Neural cell (in vitro differentiated cells): ENCODE data around the gene FXYD2. TPM values are rescaled to one million over a fixed set of nuclear protein-coding genes. Genes with fewer than 3 reads are reported as not detected.

Experiments
- H2AFZ ChIP-seq: fragments of 200-600, 300-800 bp; sonication (generic), shearing (Covaris generic); 2 replicates; pipeline ENCODE4 v1.6.0; 2014; ENCODE audit warnings: low read depth, mild to moderate bottlenecking, antibody characterized with exemption, low read length, moderate library complexity
- H3F3A ChIP-seq: fragments of 200-600 bp; shearing (Covaris generic); 2 replicates; pipeline ENCODE4 v1.6.1; 2016; ENCODE audit warnings: mild to moderate bottlenecking, moderate library complexity, mixed read lengths, antibody characterized with exemption, low read length; ENCODE audit not compliant: insufficient read depth, poor library complexity, severe bottlenecking
- H3K27ac ChIP-seq: fragments of 200-600, 300-800 bp; sonication (generic), shearing (Covaris generic); 2 replicates; pipeline ENCODE4 v1.5.1; 2014; ENCODE audit warnings: mild to moderate bottlenecking, low read length, moderate library complexity
- H3K27me3 ChIP-seq: fragments of 300-800, 200-600 bp; sonication (generic), shearing (Covaris generic); 2 replicates; pipeline ENCODE4 v1.6.0; 2014; ENCODE audit warnings: mild to moderate bottlenecking, low read depth, low read length, moderate library complexity; ENCODE audit not compliant: insufficient read depth
- H3K36me3 ChIP-seq: fragments of 300-800, 200-600 bp; sonication (generic), shearing (Covaris generic); 2 replicates; pipeline ENCODE4 v1.5.1; 2014; ENCODE audit warnings: mild to moderate bottlenecking, antibody characterized with exemption, low read length, moderate library complexity; ENCODE audit not compliant: insufficient read depth
- H3K4me2 ChIP-seq: fragments of 300-800, 200-600 bp; sonication (generic), shearing (Covaris generic); 2 replicates; pipeline ENCODE4 v1.6.0; 2014; ENCODE audit warnings: mild to moderate bottlenecking, low read length
- H3K4me3 ChIP-seq: fragments of 300-800, 200-600 bp; sonication (generic), shearing (Covaris generic); 2 replicates; pipeline ENCODE4 v1.5.1; 2014; ENCODE audit warnings: mild to moderate bottlenecking, low read length, moderate library complexity
- H3K79me2 ChIP-seq: fragments of 200-600 bp; shearing (Covaris generic); replicated peaks from 2 replicates; pipeline ENCODE4 v1.6.0; 2014; ENCODE audit warnings: mild to moderate bottlenecking, low read length, moderate library complexity; ENCODE audit not compliant: insufficient read depth
- H3K9ac ChIP-seq: fragments of 300-800, 200-600 bp; sonication (generic), shearing (Covaris generic); 2 replicates; pipeline ENCODE4 v1.6.1; 2016; ENCODE audit warnings: mild to moderate bottlenecking, low read length, mixed read lengths
- H3K9me2 ChIP-seq: fragments of 200-600 bp; shearing (Covaris generic); 2 replicates; pipeline ENCODE4 v1.6.1; 2016; ENCODE audit warnings: mild to moderate bottlenecking, low read length, mixed read lengths; ENCODE audit not compliant: insufficient read depth
- H3K9me3 ChIP-seq: fragments of 200-600, 300-800 bp; sonication (generic), shearing (Covaris generic); 2 replicates; pipeline ENCODE4 v1.6.1; 2016; ENCODE audit warnings: mild to moderate bottlenecking, mixed run types, low read length, moderate library complexity, mixed read lengths
- H4K20me1 ChIP-seq: fragments of 200-600 bp; shearing (Covaris generic); 2 replicates; pipeline ENCODE4 v1.6.1; 2016; ENCODE audit warnings: mild to moderate bottlenecking, mixed run types; ENCODE audit not compliant: insufficient read depth
- EP300 ChIP-seq: fragments of 450-650 bp; conservative IDR thresholded peaks from 2 replicates; pipeline ENCODE4 v1.6.1; 2014; ENCODE audit warnings: antibody characterized with exemption, mild to moderate bottlenecking, moderate library complexity; ENCODE audit not compliant: poor library complexity, severe bottlenecking
- EZH2 ChIP-seq: fragments of 200-600, 300-800 bp; shearing (Covaris generic), sonication (generic); IDR thresholded peaks from 2 replicates; pipeline ENCODE4 v1.6.1; 2014; ENCODE audit warnings: antibody characterized with exemption, low read length, borderline replicate concordance, mild to moderate bottlenecking; ENCODE audit not compliant: insufficient read depth, poor library complexity, severe bottlenecking
- MXI1 ChIP-seq: fragments of 450-650 bp; conservative IDR thresholded peaks from 2 replicates; pipeline ENCODE4 v1.6.1; 2014; ENCODE audit warnings: antibody characterized with exemption, mild to moderate bottlenecking; ENCODE audit not compliant: poor library complexity, severe bottlenecking
- POLR2AphosphoS5 ChIP-seq: IDR thresholded peaks from 2 replicates; pipeline ENCODE4 v1.6.1; 2012
- RAD21 ChIP-seq: fragments of 450-650 bp; conservative IDR thresholded peaks from 2 replicates; pipeline ENCODE4 v1.6.1; 2014; ENCODE audit warnings: antibody characterized with exemption, mild to moderate bottlenecking, moderate library complexity
- SMC3 ChIP-seq: fragments of 450-650 bp; conservative IDR thresholded peaks from 2 replicates; pipeline ENCODE4 v1.6.1; 2014; ENCODE audit warnings: antibody characterized with exemption, mild to moderate bottlenecking, moderate library complexity; ENCODE audit not compliant: poor library complexity
- TAF1 ChIP-seq: IDR thresholded peaks from 2 replicates; pipeline ENCODE4 v1.6.1; 2012; ENCODE audit warnings: low read depth
- polyA plus RNA-seq: library from polyadenylated mRNA; depleted of rRNA; stranded (reverse); fragments of >200 nt; gene quantifications from 2 replicates; pipeline ENCODE4 v1.2.3, GENCODE V29; 2014
- TF ChIP-seq, protein P1 (sequence below): fragments of 450-650 bp; IDR thresholded peaks from 2 replicates; pipeline ENCODE4 v1.5.1; 2014; ENCODE audit warnings: antibody characterized with exemption, mild to moderate bottlenecking, moderate library complexity; ENCODE audit not compliant: poor library complexity, severe bottlenecking
- TF ChIP-seq, protein P2 (sequence below): IDR thresholded peaks from 2 replicates; pipeline ENCODE4 v1.6.1; 2012; ENCODE audit warnings: borderline replicate concordance

FXYD2 gene
- polyA plus RNA-seq, 1 donor from 2014 or later: 4.8 TPM

DNA sequence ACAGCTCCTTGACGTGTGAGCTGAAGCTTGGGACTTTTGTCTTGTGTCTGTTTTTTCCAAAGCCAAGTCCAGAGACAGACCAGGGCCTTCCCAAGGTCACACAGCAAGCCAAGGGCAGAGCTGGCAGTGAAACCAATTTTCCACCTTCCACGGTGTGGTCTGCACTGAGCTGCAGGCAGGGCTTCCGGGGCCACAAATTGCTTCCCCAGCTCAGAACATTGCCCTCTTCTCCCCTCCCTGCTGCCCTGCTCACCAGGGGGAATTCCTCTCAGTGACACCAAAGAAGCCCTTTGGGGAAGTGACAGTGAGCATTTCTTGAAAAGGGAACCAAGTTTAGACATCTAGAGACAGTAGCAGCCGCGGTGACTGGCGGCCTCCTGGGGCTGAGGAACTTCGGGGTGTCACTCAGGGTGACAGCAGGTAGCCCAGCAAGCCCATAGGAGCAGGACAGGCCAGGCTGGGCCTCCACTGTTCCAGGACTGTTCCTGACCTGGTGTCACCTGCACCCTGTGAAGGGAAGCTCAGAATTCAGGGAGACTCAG lies 9.2 kb downstream of the FXYD2 start:
- no peaks in the 10 kb centered on the region for H4K20me1 ChIP-seq
- H3K9ac ChIP-seq: no peak overlapping the region
- H3F3A ChIP-seq: no peaks in the 10 kb centered on the region
- H3K4me2 ChIP-seq: no peak overlapping the region
- H3K36me3 ChIP-seq: no peaks in the 10 kb centered on the region
- H2AFZ ChIP-seq: no peak overlapping the region
- H3K9me3 ChIP-seq: no peaks in the 10 kb centered on the region
- no peak overlapping the region for H3K27ac ChIP-seq
- no peaks in the 10 kb centered on the region for H3K27me3 ChIP-seq
- no peaks in the 10 kb centered on the region for H3K79me2 ChIP-seq
- TF ChIP-seq EP300 (no peak), RAD21 (no peak), SMC3 (no peak), POLR2AphosphoS5 (no peak), MXI1 (no peak), EZH2 (no peak), TAF1 (no peak)
- TF ChIP-seq, protein P1, sequence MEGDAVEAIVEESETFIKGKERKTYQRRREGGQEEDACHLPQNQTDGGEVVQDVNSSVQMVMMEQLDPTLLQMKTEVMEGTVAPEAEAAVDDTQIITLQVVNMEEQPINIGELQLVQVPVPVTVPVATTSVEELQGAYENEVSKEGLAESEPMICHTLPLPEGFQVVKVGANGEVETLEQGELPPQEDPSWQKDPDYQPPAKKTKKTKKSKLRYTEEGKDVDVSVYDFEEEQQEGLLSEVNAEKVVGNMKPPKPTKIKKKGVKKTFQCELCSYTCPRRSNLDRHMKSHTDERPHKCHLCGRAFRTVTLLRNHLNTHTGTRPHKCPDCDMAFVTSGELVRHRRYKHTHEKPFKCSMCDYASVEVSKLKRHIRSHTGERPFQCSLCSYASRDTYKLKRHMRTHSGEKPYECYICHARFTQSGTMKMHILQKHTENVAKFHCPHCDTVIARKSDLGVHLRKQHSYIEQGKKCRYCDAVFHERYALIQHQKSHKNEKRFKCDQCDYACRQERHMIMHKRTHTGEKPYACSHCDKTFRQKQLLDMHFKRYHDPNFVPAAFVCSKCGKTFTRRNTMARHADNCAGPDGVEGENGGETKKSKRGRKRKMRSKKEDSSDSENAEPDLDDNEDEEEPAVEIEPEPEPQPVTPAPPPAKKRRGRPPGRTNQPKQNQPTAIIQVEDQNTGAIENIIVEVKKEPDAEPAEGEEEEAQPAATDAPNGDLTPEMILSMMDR: no peak
- TF ChIP-seq, protein P2, sequence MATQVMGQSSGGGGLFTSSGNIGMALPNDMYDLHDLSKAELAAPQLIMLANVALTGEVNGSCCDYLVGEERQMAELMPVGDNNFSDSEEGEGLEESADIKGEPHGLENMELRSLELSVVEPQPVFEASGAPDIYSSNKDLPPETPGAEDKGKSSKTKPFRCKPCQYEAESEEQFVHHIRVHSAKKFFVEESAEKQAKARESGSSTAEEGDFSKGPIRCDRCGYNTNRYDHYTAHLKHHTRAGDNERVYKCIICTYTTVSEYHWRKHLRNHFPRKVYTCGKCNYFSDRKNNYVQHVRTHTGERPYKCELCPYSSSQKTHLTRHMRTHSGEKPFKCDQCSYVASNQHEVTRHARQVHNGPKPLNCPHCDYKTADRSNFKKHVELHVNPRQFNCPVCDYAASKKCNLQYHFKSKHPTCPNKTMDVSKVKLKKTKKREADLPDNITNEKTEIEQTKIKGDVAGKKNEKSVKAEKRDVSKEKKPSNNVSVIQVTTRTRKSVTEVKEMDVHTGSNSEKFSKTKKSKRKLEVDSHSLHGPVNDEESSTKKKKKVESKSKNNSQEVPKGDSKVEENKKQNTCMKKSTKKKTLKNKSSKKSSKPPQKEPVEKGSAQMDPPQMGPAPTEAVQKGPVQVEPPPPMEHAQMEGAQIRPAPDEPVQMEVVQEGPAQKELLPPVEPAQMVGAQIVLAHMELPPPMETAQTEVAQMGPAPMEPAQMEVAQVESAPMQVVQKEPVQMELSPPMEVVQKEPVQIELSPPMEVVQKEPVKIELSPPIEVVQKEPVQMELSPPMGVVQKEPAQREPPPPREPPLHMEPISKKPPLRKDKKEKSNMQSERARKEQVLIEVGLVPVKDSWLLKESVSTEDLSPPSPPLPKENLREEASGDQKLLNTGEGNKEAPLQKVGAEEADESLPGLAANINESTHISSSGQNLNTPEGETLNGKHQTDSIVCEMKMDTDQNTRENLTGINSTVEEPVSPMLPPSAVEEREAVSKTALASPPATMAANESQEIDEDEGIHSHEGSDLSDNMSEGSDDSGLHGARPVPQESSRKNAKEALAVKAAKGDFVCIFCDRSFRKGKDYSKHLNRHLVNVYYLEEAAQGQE: no peak
- H3K9me2 ChIP-seq: no peaks in the 10 kb centered on the region
- no peak overlapping the region for H3K4me3 ChIP-seq

DNA sequence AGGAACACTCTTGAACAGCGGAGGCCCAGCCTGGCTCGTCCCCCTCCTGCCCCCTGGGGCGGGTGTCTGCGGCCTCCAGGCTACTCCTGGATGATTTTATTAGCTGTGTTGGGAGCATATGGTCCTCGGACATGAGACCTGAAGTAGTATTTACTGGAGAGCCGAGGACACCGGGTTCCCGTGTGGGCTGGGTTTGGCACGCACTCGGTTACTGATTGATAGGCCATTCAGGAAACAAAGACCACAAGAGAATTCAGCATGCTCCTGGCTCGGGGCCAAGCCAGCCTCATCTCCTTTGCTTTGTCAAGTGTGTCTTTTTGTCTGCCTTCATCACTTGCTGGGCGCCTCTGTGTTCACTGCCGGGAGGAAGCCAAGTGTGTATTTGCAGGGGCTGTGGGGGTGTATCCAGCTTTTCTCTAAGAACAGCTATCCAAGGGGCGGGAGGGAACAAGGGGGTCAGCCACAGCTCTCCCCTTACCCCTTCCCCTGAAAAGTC lies 9.7 kb downstream of the FXYD2 start:
- Histone ChIP-seq H3K79me2 (no peaks in the 10 kb centered on the region), H2AFZ (no peak overlapping the region), H3K9me3 (no peaks in the 10 kb centered on the region), H3K36me3 (no peaks in the 10 kb centered on the region), H3K9me2 (no peaks in the 10 kb centered on the region), H3K4me3 (no peak overlapping the region), H3K27ac (no peak overlapping the region), H4K20me1 (no peaks in the 10 kb centered on the region), H3K4me2 (no peak overlapping the region), H3F3A (no peaks in the 10 kb centered on the region), H3K9ac (no peak overlapping the region), H3K27me3 (no peaks in the 10 kb centered on the region)
- TF ChIP-seq, protein P2: no peak
- TF ChIP-seq POLR2AphosphoS5: no peak
- TF ChIP-seq SMC3: no peak
- TF ChIP-seq MXI1: no peak
- no peak for TF ChIP-seq RAD21
- no peak for TF ChIP-seq EP300
- no peak for TF ChIP-seq EZH2
- TF ChIP-seq TAF1: no peak
- TF ChIP-seq, protein P1: no peak
